HG03095 (cell line): ENCODE measurements around the gene TIMP2.
"Not testable (repeated sequence)": the region's sequence is repeated elsewhere in the genome, so short reads cannot be mapped to it uniquely, and the experiment has no call there.

ENCODE experiments used
- ATAC-seq: cut with Tn5 transposase; IDR thresholded peaks from one replicate; pipeline ENCODE4 v1.9.1; 2021; ENCODE audit warnings: moderate library complexity; ENCODE audit not compliant: unreplicated experiment

TIMP2 gene

GRCh38 chr17:78956254-78956653 lies 31.1 kb upstream of the TIMP2 start:
- ATAC-seq, result no peak

- ATAC-seq, result no peak
Observed at GRCh38 chr17:78954684-78955083, 29.5 kb upstream of the TIMP2 start.

GRCh38 chr17:78953356-78954350 lies 28.5 kb upstream of the TIMP2 start:
- ATAC-seq, result no peak

DNA sequence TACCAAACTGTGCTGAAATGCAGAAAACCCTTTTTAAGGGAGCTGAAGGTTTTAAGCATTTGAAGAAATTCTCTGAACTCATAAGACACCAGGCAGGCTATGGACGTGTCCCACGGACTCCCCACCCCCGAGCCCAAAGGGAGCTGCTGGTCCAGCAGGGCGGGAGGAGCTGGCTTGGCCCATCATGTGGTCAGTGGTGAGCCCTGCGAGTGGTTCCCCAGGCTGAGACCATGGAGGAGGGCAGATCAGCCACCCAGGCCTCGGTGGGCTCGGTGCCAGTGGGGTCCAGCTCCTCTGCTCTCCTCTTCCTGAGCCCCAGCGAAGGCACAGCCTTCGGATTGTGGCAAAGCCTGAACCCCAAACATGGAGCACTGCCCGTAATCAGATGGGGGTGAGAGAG lies 27.5 kb upstream of the TIMP2 start:
- no peak for ATAC-seq

DNA sequence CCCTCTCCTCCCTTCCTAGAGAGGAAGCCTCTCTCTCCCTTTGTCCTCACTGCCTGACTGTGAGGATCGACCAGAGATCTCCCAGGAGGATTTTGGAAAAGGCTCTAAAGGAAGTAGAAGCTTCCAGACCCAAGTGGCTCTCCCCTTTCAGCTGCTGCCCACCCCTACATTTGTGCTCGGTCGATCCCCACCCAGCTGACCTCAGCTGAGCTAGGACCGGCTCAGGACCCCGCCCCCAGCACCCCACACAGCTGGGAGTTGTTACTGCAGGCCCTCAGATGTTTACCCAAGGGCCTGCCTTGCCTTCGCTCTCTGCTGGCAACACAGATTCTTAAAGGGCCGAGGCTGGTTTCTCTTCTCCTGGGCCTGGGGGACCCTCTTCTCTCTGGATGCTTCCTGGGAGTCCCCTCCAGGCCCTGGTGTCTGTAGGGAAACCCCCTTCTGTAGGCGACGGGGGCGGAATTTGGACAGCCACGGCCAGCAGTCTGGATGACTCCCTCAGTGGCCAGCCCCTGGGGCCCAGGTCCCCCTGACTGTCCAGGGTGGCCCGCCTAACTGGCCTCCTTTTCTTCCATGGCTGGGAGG lies 26.9 kb upstream of the TIMP2 start:
- no peak for ATAC-seq

DNA sequence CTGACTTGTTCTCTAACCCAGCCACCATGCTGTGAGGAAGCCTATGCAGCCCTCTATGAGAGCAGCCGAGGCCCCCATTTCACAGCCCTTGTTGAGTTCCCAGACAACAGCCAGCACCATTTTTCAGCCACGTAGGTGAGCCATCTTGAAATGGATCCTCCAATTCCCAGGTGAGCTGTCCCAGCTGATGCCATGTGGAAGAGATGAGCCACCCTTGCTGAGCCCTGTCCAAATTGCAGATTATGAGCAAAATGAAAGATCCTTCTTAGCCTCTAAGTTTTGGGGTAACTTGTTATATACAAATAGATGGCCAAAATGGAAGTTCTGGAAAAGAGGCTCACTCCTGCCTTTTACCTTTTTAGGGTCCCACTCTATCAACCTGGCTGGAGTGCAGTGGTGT lies 25.7 kb upstream of the TIMP2 start:
- ATAC-seq, result no peak

DNA sequence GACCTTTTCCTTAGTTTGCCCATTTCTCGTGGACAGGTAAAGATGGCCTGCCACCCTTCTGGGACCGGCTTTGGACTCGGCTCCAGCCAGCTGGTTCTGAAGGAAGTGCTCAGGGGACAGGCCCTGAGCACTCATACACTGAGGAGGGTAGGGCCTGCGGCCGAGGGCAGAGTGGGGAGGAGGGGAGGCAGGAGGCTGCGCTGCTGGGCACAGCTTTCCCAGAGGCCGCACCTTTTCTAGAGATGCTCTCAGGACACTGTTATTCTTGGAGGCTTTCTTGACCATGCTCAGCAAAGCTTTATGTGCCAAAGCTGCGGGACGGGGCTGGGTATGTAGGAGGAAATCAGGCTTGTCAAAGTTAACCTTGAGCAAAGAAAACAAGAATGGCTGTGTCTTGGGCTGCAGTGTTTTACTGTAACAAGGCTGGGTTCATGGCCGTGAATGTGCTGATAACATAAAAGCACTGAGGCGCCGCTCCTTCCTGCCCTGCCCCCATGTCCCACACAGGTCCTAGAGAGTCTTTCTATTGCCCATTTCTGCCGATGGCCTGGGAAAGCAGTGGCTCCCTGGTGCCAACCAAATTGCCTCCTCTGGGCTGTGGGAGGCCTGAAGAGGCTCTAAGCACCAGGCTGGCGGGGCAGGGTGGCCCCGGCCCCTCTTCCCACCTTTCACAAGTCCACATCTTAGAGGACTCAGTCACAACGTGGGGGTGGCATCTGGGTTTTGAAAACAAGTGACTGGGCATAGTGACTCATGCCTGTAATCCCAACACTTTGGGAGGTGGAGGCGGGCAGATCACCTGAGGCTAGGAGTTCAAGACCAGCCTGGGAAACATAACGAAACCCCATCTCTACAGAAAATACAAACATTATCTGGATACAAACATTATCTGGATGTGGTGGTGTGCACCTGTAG lies 22.3 kb upstream of the TIMP2 start:
- ATAC-seq, result no peak

DNA sequence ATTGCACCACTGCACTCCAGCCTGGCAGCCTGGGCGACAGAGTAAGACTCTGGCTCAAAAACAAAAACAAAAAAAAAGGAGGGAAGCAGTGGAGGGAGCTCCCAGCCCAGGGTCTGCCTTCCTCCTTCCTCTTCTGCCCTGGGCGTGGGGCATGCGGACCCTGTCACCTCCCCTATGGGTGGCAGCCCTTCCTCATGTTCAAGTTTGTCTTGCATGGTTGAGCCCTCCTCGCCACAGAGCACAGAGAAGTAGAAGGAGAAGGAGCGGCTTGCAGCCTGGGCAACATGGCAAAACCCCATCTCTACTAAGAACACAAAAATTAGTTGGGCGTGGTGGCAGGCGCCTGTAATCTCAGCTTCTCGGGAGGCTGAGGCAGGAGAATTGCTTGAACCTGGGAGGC lies 21.4 kb upstream of the TIMP2 start:
- ATAC-seq, result no peak

DNA sequence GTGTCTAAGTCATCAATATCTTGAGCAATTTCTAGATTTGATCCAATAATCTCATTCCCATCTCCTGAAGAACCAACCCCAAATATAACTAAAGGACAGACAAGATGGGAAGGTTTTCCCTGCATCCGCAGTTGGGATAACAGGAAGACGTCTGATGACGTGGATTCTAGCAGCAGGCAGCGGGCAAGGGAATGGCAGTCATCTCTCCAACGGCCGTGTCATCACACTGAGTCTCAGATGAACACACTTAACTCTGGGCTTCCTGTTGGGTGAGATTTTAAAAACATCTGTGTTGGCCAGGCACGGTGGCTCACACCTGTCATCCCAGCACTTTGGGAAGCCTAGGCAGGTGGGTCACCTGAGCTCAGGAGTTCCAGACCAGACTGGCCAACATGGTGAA lies 20.9 kb upstream of the TIMP2 start:
- ATAC-seq, result no peak

DNA sequence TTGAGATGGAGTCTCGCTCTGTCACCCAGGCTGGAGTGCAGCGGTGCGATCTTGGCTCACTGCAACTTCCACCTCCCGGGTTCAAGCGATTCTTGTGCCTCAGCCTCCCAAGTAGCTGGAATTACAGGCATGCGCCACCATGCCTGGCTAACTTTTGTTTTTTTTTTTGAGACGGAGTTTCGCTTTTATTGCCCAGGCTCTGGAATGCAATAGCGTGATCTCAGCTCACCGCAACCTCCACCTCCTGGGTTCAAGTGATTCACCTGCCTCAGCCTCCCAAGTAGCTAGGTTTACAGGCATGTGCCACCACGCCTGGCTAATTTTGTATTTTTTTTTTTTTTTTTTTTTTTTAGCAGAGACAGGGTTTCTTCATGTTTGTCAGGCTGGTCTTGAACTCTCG lies 20.3 kb upstream of the TIMP2 start:
- not testable (repeated sequence) for ATAC-seq

GRCh38 chr17:78944956-78945355 lies 19.8 kb upstream of the TIMP2 start:
- ATAC-seq, result no peak

DNA sequence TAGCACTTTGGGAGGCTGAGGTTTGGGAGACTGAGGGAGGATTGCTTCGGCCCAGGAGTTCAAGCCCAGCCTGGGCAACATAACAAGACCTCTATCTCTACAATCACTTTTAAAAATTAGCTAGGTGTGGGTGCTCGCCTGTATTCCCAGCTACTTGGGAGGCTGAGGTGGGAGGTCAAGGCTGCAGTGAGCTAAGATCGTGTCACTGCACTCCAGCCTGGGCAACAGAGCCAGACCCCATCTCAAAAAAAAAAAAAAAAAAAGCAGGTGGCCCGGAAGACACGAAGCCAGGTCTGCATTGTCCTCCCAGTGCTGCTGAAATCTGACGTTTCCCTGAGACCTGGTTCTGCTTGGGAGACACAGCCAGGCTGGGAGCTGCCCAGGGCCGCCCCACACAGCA lies 18.8 kb upstream of the TIMP2 start:
- ATAC-seq, result no peak

- no peak for ATAC-seq
Observed at GRCh38 chr17:78940708-78941107, 15.5 kb upstream of the TIMP2 start.

DNA sequence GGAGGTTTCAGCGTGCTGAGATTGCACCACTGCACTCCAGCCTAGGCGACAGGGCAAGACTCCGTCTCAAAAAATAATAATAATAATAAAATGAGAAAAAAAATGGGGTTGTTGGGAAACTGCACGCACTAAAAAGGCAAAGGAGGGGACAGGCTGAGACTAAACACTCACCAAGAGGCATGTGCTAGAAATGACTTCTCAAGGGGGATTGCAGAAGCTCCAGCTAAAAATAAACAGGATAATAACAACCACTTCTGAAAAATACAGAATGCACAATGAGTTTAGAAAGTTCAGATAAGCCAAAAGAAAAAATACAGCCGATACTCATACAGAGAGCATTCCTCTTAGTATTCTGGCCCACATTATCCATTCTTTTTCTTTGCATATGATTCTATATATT lies 15.1 kb upstream of the TIMP2 start:
- no peak for ATAC-seq

DNA sequence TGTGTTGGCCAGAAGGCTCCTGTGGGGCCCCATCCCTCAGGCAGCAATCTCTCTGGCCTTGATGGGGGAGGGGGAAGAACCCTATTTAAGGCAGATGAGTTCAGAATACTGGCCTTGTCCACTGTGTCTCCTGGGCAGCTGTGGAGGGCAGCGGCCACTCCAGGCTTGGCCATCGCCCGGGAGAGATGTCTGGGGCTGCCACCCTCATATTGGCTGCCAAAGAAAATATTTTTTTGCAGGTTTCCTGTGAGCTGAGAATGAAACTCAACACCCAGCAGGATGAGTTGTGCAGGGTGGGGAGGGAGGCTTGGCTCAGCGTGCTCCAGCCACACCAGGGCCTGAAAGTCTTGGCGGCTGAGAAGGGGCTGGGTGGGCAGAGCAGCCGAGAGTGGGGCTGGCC lies 14.4 kb upstream of the TIMP2 start:
- no peak for ATAC-seq

DNA sequence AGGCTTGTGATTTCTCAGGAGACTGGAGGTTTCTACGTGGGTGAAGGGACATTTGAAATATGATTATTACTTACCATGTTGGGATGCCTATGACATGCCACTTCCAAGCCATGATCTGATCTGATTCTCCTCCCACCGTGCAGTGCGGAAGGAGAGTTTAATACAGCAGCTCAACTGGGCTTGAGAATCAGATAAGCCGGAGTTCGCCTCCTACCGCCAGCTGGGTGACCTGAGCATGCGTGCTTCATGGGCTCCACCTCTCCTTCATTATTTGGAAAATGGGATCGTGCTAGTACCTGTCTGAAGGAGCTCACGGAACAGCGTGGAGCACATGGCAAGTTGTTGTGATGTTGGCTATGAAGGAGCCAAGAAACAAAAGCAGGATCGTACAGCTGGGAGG lies 12.4 kb upstream of the TIMP2 start:
- no peak for ATAC-seq

DNA sequence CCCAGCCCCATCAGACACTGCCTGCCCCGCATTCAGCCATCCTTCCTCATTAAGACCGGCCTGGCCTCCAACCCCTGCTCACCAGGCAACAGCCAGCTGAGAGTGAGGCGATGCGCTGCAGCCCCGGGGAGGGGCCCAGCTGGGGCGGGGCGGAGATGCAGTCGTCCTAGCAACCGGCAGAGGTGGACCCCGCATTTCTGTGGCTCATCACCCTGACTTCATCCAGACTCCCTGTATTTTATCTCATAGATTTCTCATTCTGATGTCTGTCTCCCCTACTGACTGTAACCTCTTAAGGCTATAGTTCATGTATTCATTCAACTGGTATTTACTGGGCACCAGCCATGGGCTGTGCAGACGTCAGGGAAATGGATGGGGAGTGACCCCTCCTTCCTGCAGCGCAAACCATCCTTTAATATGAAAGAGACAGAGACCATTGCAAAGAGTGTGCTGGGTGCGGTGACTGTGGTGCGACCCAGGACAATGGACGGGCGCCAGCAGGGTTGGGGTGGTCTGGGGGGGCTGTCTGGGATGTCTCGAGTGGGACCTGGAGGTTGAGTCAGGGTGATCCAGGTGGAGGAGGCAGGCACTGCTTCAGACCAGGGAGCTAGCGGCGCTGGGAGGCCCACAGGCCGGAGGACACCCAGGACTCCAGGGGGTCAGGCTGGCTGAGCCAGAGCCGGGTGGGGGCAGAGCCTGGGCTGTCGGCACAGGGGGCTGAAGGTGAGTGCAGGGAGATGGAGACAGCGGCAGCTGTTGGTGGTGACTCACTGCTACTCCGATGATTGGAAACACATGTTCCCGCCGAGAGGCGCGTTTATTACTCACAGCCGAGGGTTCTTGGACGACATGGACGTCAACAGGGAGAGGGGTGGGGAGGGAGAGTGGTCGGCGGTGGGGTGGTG lies 10.5 kb upstream of the TIMP2 start:
- ATAC-seq, result no peak

- ATAC-seq, result no peak
Observed at GRCh38 chr17:78934681-78935418, 9.7 kb upstream of the TIMP2 start.

DNA sequence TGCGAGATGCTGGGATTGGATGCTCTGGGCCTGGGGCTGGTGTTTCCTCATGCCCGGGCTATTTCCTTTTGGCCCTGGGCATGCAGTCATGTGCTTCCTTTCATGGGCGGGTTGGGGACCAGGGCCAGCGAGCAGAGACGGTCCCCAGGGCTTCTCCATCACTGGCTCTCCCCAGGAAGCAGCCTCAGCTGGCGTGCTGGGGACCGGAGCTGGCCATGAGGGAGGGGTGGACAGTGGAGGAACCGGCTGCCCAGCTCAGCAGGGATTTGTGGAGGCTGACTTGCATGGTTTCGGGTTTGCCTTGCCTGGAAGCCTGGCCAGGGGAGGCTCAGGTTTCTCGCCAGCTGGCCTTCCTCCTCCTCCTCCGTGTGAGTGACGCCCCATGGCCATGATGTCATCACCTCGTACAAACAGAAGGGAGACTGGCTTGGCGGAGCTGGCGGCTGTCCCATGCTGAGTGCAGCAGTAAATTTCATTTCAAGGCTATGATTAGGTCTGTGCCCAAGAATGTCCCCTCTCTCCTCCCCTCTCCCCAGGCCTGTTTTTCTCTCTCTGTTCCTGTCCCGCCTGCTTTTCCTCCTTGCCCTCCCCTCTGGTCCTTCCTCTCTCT lies 8.9 kb upstream of the TIMP2 start:
- ATAC-seq, result no peak
